Thoracic aorta (tissue), 2 donors: ENCODE data around the gene E2F1. TPM values are rescaled to one million over a fixed set of nuclear protein-coding genes. Genes with fewer than 3 reads are reported as not detected.

Experiments
- ATAC-seq: fragments of 150-250 bp; one replicate; pipeline ENCODE4 v1.8.0; 2017; ENCODE audit warnings: low read depth; ENCODE audit not compliant: insufficient number of reproducible peaks, low FRiP score
- DNase-seq: peaks from one replicate; pipeline ENCODE4 v3.0.0-alpha.2; 2020; ENCODE audit warnings: low spot score
- H3K27ac ChIP-seq, 2 donors: fragments of 200-600 bp; sonication (generic); 1 replicate in 1 of 2; 2 replicates in 1 of 2; pipeline ENCODE4 v1.5.1; 2016; ENCODE audit warnings: mild to moderate bottlenecking in 2 of 2, moderate library complexity in 2 of 2
- H3K27me3 ChIP-seq: fragments of 200-600 bp; sonication (generic); replicated peaks from 2 replicates; pipeline ENCODE4 v1.6.0; 2016; ENCODE audit warnings: mild to moderate bottlenecking; ENCODE audit not compliant: insufficient read depth
- H3K36me3 ChIP-seq: fragments of 200-600 bp; sonication (generic); one replicate; pipeline ENCODE4 v1.5.1; 2016
- H3K4me1 ChIP-seq, 2 donors: fragments of 200-600 bp; sonication (generic); 1 replicate in 1 of 2; 2 replicates in 1 of 2; pipeline versions ENCODE4 v1.5.1 to v1.6.0; 2016; ENCODE audit warnings: low read depth in 2 of 2, mild to moderate bottlenecking in 1 of 2; ENCODE audit not compliant: control insufficient read depth in 1 of 2
- H3K4me3 ChIP-seq: fragments of 200-600 bp; sonication (generic); 2 replicates; pipeline ENCODE4 v1.5.1; 2016; ENCODE audit warnings: mild to moderate bottlenecking
- H3K9me3 ChIP-seq: fragments of 200-600 bp; sonication (generic); 2 replicates; pipeline ENCODE4 v1.5.1; 2016
- CTCF ChIP-seq: fragments of 200-600 bp; sonication (generic); IDR thresholded peaks from one replicate; pipeline ENCODE4 v1.5.1; 2019; ENCODE audit warnings: antibody characterized with exemption
- total RNA-seq, 2 donors: library from RNA; depleted of rRNA; stranded (reverse); fragments of >200 nt; gene quantifications; one replicate each; pipeline versions ENCODE4 v1.1.0 to v1.2.3, GENCODE V29; 2016

Gene E2F1
- total RNA-seq, 2 donors from 2014 or later: 0.68 to 0.92 TPM

- peaks cover 28% of the 10 kb centered on the region for H3K36me3 ChIP-seq
- no peak for TF ChIP-seq CTCF
These were observed 40.0 kb downstream of the E2F1 start for GRCh38 chr20:33646191-33646590.

GRCh38 chr20:33645396-33645795 lies 40.8 kb downstream of the E2F1 start:
- Histone ChIP-seq H3K4me1 (peaks cover 15 to 31% of the 10 kb centered on the region in 2 donors), H3K27ac (no peak overlapping the region), H3K36me3 (peaks cover 35% of the 10 kb centered on the region), H3K27me3 (no peaks in the 10 kb centered on the region), H3K4me3 (no peak overlapping the region), H3K9me3 (no peaks in the 10 kb centered on the region)
- DNase-seq (no peak), ATAC-seq (no peak)
- TF ChIP-seq CTCF: no peak

More at GRCh38 chr20:33646191-33646590, 40.0 kb downstream of the E2F1 start:
- DNase-seq (no peak), ATAC-seq (no peak)
- Histone ChIP-seq H3K4me1 (peaks cover 15 to 31% of the 10 kb centered on the region in 2 donors), H3K4me3 (no peak overlapping the region), H3K27ac (no peak overlapping the region), H3K27me3 (no peaks in the 10 kb centered on the region), H3K9me3 (no peaks in the 10 kb centered on the region)

GRCh38 chr20:33645072-33645358 lies 41.2 kb downstream of the E2F1 start:
- Histone ChIP-seq H3K27ac (no peak overlapping the region), H3K4me1 (peaks cover 15 to 31% of the 10 kb centered on the region in 2 donors), H3K36me3 (peaks cover 39% of the 10 kb centered on the region), H3K4me3 (no peak overlapping the region), H3K9me3 (no peaks in the 10 kb centered on the region), H3K27me3 (no peaks in the 10 kb centered on the region)
- no peak for TF ChIP-seq CTCF
- no peak for DNase-seq
- no peak for ATAC-seq

GRCh38 chr20:33644313-33645071 lies 41.7 kb downstream of the E2F1 start:
- no peak for TF ChIP-seq CTCF
- peaks cover 40% of the 10 kb centered on the region for H3K36me3 ChIP-seq
- no peaks in the 10 kb centered on the region for H3K9me3 ChIP-seq

GRCh38 chr20:33640287-33640686 lies 45.9 kb downstream of the E2F1 start:
- DNase-seq (no peak), ATAC-seq (no peak)
- H3K27ac ChIP-seq: no peak overlapping the region
- no peak overlapping the region for H3K4me3 ChIP-seq
- no peaks in the 10 kb centered on the region for H3K9me3 ChIP-seq
- no peaks in the 10 kb centered on the region for H3K27me3 ChIP-seq
- no peak for TF ChIP-seq CTCF
- H3K4me1 ChIP-seq: no peaks in the 10 kb centered on the region
- peaks cover 51% of the 10 kb centered on the region for H3K36me3 ChIP-seq

More at GRCh38 chr20:33644313-33645071, 41.7 kb downstream of the E2F1 start:
- DNase-seq: no peak
- Histone ChIP-seq H3K27ac (no peak overlapping the region), H3K27me3 (no peaks in the 10 kb centered on the region), H3K4me1 (peaks cover 15 to 31% of the 10 kb centered on the region in 2 donors), H3K4me3 (no peak overlapping the region)
- ATAC-seq: no peak
